HG02798 (cell line): ENCODE results near the gene OR52A1.
A peak's percentile ranks its signal among the peaks of the same experiment; 100 is the strongest.

ENCODE experiments used
- ATAC-seq: cut with Tn5 transposase; IDR thresholded peaks from one replicate; pipeline ENCODE4 v1.9.1; 2021; ENCODE audit warnings: mild to moderate bottlenecking; ENCODE audit not compliant: unreplicated experiment, poor library complexity

Gene OR52A1

DNA sequence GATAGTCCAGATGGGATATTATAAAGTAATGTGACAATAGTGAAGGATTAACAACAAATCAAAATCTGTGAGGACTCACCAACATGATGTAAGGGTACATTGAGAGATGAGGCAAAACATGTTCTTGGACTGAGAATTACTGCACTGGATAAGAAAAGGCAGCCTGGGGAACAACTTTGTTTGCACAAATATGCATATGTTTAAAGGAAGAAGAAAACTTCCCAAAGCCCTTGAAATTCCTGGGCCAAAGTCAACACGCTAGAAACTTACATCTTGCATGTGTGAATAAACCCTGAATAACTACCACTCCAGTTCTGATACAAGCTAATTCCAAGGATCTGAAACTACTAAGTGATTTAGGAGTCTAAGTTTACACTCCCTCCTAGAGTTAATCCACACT lies 17.5 kb downstream of the OR52A1 start:
- no peak for ATAC-seq

DNA sequence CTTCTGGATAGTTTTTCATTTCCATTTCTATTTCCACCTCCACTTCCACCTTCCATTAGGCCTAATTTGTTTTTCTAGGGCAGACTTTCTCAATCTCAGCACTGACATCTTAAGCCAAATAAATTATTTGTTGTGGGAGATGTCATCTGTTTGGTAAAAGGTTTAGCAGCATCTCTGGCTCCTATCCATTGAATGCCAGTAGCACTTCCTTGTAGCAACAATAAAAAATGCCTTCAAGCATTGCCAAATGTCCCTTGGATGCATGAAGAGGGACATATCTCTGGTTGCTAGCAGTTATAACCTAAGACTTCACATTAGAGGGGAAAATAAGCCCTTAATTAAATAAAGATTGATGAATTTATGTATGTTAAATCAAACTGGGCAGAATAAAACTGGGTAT lies 18.3 kb downstream of the OR52A1 start:
- no peak for ATAC-seq

DNA sequence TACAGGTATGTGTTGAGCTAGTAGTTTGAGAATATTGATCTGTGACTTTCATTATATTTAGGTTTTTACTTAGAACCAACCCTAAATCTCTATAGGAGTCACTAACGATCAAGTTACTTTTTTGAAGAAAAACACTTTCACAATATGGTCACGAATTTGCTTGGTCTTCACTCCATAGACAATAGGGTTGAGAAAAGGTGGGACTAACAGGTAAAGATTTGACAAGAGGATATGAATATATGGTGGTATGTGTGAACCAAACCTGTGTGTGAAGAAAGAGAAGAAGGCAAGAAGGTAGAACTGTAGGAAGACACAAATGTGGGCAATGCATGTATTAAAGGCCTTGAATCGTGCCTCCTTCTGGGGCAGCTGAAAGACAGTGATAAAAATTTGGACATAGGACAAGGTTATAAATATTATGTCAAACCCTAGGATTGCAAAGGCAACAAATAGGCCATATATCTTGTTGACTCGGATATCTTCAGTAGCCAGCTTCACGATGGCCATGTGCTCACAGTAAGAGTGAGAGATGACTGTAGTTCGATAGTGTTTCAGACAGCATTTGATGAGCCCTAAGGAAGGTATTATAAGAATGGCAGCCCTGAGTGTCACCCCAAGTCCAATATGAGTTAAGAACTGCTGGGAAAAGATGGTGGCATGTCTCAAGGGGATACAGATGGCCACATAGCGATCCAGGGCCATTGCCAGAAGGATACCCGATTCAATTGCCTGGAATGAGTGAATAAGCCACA lies 22.8 kb downstream of the OR52A1 start:
- no peak for ATAC-seq

DNA sequence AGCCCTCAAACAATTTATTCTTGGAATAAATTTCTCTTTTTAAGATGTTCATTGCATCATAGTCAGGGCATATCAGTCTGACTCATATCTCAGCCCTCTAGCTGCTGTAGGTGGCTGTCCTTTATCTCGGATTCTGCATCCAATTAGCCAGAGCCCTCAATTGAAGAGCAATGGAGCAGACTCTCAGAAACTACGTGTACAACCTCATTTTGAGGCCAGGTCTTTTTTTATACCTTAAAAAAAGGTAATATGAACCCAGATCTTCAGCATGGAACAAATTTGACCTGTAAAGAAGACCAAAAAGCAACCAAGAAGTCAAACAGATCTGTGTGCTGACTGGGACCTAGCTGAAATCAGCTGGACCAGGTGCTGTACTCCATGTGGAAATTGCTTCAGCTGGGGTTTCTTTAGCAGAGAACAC lies 25.1 kb downstream of the OR52A1 start:
- no peak for ATAC-seq

DNA sequence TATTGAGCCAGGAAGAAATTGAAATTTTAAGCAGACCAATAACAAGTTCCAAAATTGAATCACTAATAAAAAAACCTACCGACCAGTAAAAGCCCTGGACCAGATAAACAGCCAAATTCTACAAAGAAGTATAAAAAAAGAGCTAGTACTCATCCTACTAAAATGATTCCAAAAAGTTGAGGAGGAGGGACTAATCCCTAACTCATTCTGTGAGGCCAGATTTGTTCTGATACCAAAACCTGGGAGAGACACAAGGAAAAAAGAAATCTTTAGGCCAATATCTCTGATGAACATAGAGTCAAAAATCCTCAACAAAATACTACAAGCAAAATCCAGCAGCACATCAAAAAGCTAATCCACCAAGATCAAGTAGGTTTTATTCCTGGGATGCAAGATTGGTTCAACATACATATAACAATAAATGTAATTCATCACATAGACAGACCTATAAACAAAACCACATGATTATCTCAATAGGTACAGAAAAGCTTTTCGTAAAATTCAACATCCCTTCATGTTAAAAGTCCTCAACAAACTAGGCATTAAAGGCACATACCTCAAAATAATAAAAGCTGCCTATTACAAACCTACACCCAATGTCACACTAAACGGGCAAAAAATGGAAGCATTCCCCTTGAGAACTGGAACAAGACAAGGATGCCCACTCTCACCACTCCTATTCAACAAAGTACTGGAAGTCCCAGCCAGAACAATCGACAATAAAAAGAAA lies 29.5 kb downstream of the OR52A1 start:
- no peak for ATAC-seq

DNA sequence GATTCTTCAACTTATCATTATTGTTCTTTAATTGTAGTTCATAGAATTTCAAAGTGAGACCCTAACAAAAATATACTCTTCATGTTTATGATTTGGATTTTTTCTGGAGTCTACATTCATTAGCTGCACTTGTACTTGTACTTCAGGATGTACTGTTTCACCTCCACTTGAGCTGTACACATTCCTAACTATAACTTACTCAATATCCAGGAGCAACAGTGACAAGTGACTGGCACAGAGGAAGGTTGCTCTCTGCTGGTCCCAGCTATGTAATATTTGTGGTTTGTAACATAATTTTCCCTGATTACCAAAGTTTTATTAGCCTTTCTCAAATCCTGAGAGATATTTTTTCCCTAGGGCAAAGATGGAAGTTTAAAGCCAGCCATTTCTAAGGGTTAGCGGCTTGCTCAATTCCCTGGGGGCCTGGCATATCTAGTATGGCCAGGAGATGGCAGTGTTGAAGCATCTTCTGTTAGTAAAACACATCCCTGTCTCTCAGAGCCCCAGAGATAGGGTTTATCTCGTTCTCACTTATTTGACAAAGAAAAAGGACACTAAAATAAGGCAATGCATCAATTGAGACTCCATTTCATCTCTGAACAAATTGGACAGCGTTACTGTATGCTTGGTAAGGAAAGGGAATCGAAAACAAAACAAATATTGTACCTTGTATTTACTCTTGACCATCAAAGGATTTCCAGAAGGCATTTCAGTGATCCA lies 30.6 kb downstream of the OR52A1 start:
- peak; percentile 94 for ATAC-seq

DNA sequence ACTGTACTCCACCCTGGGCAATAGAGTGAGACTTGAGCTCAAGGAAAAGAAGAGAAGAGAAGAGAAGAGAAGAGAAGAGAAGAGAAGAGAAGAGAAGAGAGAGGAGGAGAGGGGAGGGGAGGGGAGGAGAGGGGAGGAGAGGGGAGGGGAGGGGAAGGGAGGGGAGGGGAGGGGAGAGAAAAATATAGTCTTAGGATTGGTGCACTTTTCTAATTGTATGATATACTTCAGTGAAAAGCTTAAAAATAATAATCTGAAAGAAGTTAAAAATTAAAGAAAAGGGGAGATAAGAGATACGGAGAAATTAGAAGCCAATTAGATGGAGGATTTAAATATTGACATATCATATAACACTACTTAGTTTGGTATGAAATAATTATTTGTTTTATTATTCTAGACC lies 35.7 kb downstream of the OR52A1 start:
- no peak for ATAC-seq

DNA sequence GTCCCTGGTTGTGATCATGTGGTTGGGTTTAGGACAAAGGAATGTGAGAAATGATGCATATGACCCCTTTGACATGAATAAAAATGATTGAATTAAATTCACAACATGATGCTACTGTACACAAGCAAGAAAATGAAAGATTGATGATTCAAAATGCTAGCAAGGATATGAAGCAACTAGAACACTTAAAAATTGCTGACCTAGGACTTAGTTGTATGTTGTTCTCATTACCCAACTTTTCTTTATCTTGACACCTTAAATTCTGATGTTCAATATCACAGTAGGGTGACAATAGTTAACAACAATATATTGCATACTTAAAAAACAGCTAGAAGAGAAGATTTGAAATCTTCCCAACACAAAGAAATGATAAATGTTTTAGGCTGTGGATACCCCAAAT lies 37.0 kb downstream of the OR52A1 start:
- no peak for ATAC-seq

DNA sequence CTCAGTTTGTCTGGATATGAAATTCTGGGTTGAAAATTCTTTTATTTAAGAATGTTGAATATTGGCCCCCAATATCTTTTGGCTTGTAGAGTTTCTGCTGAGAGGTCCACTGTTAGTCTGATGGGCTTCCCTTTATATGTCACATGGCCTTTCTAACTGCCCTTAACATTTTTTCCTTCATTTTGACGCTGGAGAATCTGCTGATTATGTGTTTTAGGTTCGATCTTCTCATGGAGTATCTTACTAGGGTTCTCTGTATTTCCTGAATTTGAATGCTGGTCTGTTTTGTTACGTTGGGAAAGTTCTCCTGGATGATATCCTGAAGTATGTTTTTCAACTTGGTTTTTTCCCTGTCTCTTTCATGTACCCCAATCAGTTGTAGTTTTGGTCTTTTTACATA lies 39.2 kb downstream of the OR52A1 start:
- ATAC-seq = no peak

DNA sequence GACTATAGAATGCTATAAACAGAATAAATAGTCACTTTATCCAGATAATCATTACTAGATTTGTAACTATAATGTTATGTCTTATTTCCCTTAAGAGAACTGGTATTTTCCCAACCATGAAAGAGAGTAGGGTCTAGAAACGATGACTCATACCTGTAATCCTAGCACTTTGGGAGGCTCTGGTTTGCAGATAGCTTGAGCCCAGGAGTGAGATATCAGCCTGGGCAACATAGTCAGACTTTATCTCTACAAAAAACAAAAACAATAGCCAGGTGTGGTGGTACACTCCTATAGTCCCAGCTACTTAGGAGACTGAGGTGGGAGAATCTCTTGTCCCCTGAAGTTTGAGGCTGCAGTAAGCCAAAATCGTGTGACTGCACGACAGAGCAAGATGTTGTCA lies 47.3 kb downstream of the OR52A1 start:
- ATAC-seq = no peak

DNA sequence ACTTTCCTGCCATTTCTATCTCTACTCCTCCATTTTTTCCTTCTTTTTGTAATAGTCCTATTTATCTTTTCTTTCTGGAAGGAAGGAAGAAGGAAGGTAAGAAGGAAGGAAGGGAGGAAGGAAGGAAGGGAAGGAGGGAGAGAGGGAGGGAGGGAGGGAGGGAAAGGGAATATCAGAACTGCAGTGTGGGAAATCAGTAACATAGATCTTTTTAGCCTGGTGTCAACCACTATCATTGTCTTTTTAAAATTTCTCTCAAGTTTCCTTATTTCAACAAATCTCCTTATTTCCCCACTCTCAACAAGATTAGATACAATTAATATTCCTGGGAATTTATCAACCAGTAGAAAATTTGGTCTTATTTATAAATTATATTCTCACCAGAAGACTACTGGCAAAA lies 51.5 kb downstream of the OR52A1 start:
- ATAC-seq = no peak

DNA sequence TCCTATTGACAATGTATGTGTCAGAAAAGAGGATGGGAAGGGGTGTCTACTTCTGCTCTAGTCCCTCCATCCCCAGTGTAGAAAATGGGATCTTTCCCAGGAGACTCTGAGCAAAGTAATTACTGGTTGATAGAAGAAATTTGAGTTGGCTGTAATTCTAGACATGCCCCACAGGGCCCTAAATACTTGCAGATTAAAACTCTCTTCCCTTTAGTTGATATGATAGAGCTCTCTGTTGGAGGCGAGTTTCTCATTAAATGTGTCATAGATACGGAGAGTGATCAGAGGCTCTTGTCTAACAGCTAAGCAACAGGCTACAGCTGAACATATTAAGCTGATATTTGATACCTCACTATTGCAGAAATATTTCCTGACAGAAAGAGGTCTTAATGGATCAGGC lies 52.3 kb downstream of the OR52A1 start:
- no peak for ATAC-seq

DNA sequence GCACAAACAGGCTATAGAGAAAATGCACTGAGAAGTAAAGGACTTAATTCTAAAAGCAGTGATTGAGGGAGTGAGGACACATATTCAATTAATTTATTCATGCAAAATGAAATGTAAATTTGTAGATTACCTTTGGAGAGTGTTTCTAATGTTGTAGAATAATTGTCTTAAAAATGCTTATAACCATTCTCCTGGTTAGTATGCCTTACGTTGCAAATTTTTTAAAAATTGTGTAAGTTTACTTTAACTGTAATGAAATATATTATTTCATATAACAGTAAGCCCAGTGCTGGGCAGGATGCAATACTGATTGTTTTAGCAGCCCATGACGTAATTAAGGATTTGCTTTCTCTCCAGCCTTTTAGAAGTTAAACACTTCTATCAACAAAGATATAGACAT lies 58.5 kb downstream of the OR52A1 start:
- ATAC-seq = no peak
